Measurements from ENCODE around the gene NCAPG2.

- TF ChIP-seq CTCF (IDR thresholded peaks at IDR 0.05) (no peak), EP300 (IDR thresholded peaks at IDR 0.05; ENCODE audit: low read depth) (no peak)
Measured at GRCh38 chr7:158602905-158603772, 101.5 kb downstream of the NCAPG2 start.

Measured in transverse colon (tissue), 3 donors.